Mesenchymal stem cell (in vitro differentiated cells and primary cell): ENCODE measurements around the gene NLRP8.

Experiments
- DNase-seq: peaks from one replicate; pipeline ENCODE4 v3.0.0-alpha.2; 2013
- H2AFZ ChIP-seq: one replicate; pipeline ENCODE4 v1.6.1; 2013; ENCODE audit warnings: low read depth, mild to moderate bottlenecking, control low read depth, inconsistent platforms, low read length, moderate library complexity
- H2AK5ac ChIP-seq: 2 replicates; pipeline ENCODE4 v1.6.1; 2013; ENCODE audit warnings: low read length, moderate library complexity, mild to moderate bottlenecking, inconsistent platforms; ENCODE audit not compliant: severe bottlenecking
- H2BK120ac ChIP-seq: one replicate; pipeline ENCODE4 v1.6.1; 2013; ENCODE audit warnings: low read depth, mild to moderate bottlenecking, inconsistent platforms, low read length, moderate library complexity
- H2BK12ac ChIP-seq, 2 experiments: one replicate each; pipeline ENCODE4 v1.6.1; 2013; ENCODE audit warnings: inconsistent platforms in 2 of 2, low read length in 2 of 2, mild to moderate bottlenecking in 2 of 2, moderate library complexity in 2 of 2, control low read depth in 1 of 2
- H2BK15ac ChIP-seq: one replicate; pipeline ENCODE4 v1.6.1; 2013; ENCODE audit warnings: mild to moderate bottlenecking, low read depth, inconsistent platforms; ENCODE audit not compliant: poor library complexity, severe bottlenecking
- H2BK5ac ChIP-seq: 2 replicates; pipeline ENCODE4 v1.6.1; 2013; ENCODE audit warnings: low read depth, mild to moderate bottlenecking, low read length, control low read depth, inconsistent platforms; ENCODE audit not compliant: poor library complexity, severe bottlenecking
- H3K14ac ChIP-seq, 2 experiments: one replicate each; pipeline ENCODE4 v1.6.1; 2013; ENCODE audit warnings: inconsistent platforms in 2 of 2, low read length in 2 of 2, control low read depth in 1 of 2, mild to moderate bottlenecking in 1 of 2, moderate library complexity in 1 of 2
- H3K18ac ChIP-seq, 2 experiments: one replicate each; pipeline ENCODE4 v1.6.1; 2013; ENCODE audit warnings: inconsistent platforms in 2 of 2, low read length in 2 of 2, control low read depth in 1 of 2, low read depth in 1 of 2, mild to moderate bottlenecking in 1 of 2
- H3K23ac ChIP-seq, 2 experiments: one replicate each; pipeline ENCODE4 v1.6.1; 2013; ENCODE audit warnings: inconsistent platforms in 2 of 2, low read length in 2 of 2, mild to moderate bottlenecking in 2 of 2, moderate library complexity in 2 of 2, control low read depth in 1 of 2
- H3K27ac ChIP-seq: 2 replicates; pipeline ENCODE4 v1.5.1; 2013; ENCODE audit warnings: mild to moderate bottlenecking, moderate library complexity, low read length, control low read depth, inconsistent platforms; ENCODE audit not compliant: poor library complexity, severe bottlenecking
- H3K27me3 ChIP-seq, 2 experiments: 2 replicates each; pipeline versions ENCODE4 v1.6.1 to v1.7.0; 2013; ENCODE audit warnings: low read length in 2 of 2, mild to moderate bottlenecking in 2 of 2, moderate library complexity in 2 of 2, control low read depth in 1 of 2, inconsistent platforms in 1 of 2; ENCODE audit not compliant: control insufficient read depth in 1 of 2, insufficient read depth in 1 of 2
- H3K36me3 ChIP-seq, 2 experiments: 2 replicates each; pipeline versions ENCODE4 v1.6.1 to v1.7.0; 2013; ENCODE audit warnings: low read length in 2 of 2, control low read depth in 1 of 2, inconsistent platforms in 1 of 2, low read depth in 1 of 2, mild to moderate bottlenecking in 1 of 2; ENCODE audit not compliant: insufficient read depth in 2 of 2, control insufficient read depth in 1 of 2
- H3K4ac ChIP-seq, 2 experiments: one replicate each; pipeline ENCODE4 v1.6.1; 2013; ENCODE audit warnings: inconsistent platforms in 2 of 2, low read length in 2 of 2, mild to moderate bottlenecking in 2 of 2, moderate library complexity in 2 of 2, control low read depth in 1 of 2, low read depth in 1 of 2
- H3K4me1 ChIP-seq: 2 replicates; pipeline ENCODE4 v1.6.1; 2013; ENCODE audit warnings: low read depth, low read length, control low read depth; ENCODE audit not compliant: control insufficient read depth, insufficient read depth
- H3K4me2 ChIP-seq: 2 replicates; pipeline ENCODE4 v1.6.1; 2013; ENCODE audit warnings: low read length, mild to moderate bottlenecking, inconsistent platforms; ENCODE audit not compliant: poor library complexity, severe bottlenecking
- H3K4me3 ChIP-seq, 2 experiments: 2 replicates each; pipeline versions ENCODE4 v1.5.1 to v1.7.0; 2013; ENCODE audit warnings: low read length in 2 of 2, mild to moderate bottlenecking in 2 of 2, control low read depth in 1 of 2, low read depth in 1 of 2; ENCODE audit not compliant: insufficient read depth in 1 of 2
- H3K79me1 ChIP-seq: replicated peaks from 2 replicates; pipeline ENCODE4 v1.6.1; 2013; ENCODE audit warnings: mild to moderate bottlenecking, control low read depth, low read length, inconsistent platforms; ENCODE audit not compliant: poor library complexity, severe bottlenecking
- H3K9ac ChIP-seq: 2 replicates; pipeline ENCODE4 v1.7.0; 2013; ENCODE audit warnings: mild to moderate bottlenecking, low read length, moderate library complexity
- H3K9me3 ChIP-seq: 2 replicates; pipeline ENCODE4 v1.7.0; 2013; ENCODE audit warnings: mild to moderate bottlenecking, low read length; ENCODE audit not compliant: control insufficient read depth
- H4K8ac ChIP-seq: one replicate; pipeline ENCODE4 v1.6.1; 2013; ENCODE audit warnings: inconsistent platforms, mild to moderate bottlenecking, low read length, moderate library complexity
- H4K91ac ChIP-seq: one replicate; pipeline ENCODE4 v1.6.1; 2013; ENCODE audit warnings: mild to moderate bottlenecking, low read length, inconsistent platforms
- WGBS: methylation state at CpG from one replicate; pipeline ENCODE4 v1.1.7; 2013; ENCODE audit warnings: mixed read lengths; 5-methylcytosine and 5-hydroxymethylcytosine counted together

Gene NLRP8

GRCh38 chr19:56026769-56027168, 79.1 kb downstream of the NLRP8 start:
- WGBS, result 93% methylated on average over 15 of the region's 15 CpGs

More at GRCh38 chr19:56026769-56027168, 79.1 kb downstream of the NLRP8 start:
- Histone ChIP-seq H3K79me1 (no peaks in the 10 kb centered on the region), H2AK5ac (no peak overlapping the region), H4K8ac (no peak overlapping the region), H3K9ac (no peak overlapping the region), H4K91ac (no peak overlapping the region), H3K27me3 (no peaks in the 10 kb centered on the region), H3K4me3 (no peak overlapping the region), H3K18ac (no peak overlapping the region), H3K14ac (no peak overlapping the region), H3K4ac (no peak overlapping the region), H2AFZ (no peak overlapping the region), H3K27ac (no peak overlapping the region), H2BK5ac (no peak overlapping the region), H3K23ac (no peak overlapping the region), H2BK15ac (no peak overlapping the region), H2BK12ac (no peak overlapping the region), H3K9me3 (peaks cover 16% of the 10 kb centered on the region), H2BK120ac (no peak overlapping the region), H3K4me1 (no peaks in the 10 kb centered on the region), H3K4me2 (no peak overlapping the region), H3K36me3 (no peaks in the 10 kb centered on the region)
- DNase-seq, result no peak
